Measurements from ENCODE around the gene MAGEF1. TPM values are rescaled to one million over a fixed set of nuclear protein-coding genes. Genes with fewer than 3 reads are reported as not detected.

The MAGEF1 gene
- total RNA-seq, 1 donor from 2014 or later = 26.2 TPM

- no peak for TF ChIP-seq CTCF (IDR thresholded peaks at IDR 0.05; ENCODE audit: insufficient read depth, low read depth, low read length)
- TF ChIP-seq EZH2 (IDR thresholded peaks at IDR 0.05; ENCODE audit: insufficient read depth, low read length) = no peak
- no peak overlapping the region for H3K4me2 ChIP-seq (ENCODE audit: low read length)
- H3K36me3 ChIP-seq (ENCODE audit: insufficient read depth, low read length) = no peaks in the 10 kb centered on the region
- H3K9me3 ChIP-seq (ENCODE audit: insufficient read depth, low read depth, low read length) = no peaks in the 10 kb centered on the region
- H3K79me2 ChIP-seq (ENCODE audit: insufficient read depth, low read length) = no peaks in the 10 kb centered on the region
- H3K9ac ChIP-seq (ENCODE audit: low read length) = no peak overlapping the region
- DNase-seq (ENCODE audit: low read depth) = peak; percentile 33
- Mint-ChIP-seq H3K4me1 (ENCODE audit: low read depth, unreplicated experiment) (peaks cover 19% of the 10 kb centered on the region), H3K27ac (ENCODE audit: unreplicated experiment) (no peak overlapping the region), H3K9me3 (ENCODE audit: unreplicated experiment) (peaks cover 1% of the 10 kb centered on the region), H3K27me3 (ENCODE audit: low read depth, unreplicated experiment) (peaks cover 13% of the 10 kb centered on the region), H3K36me3 (ENCODE audit: low read depth, unreplicated experiment) (no peaks in the 10 kb centered on the region), H3K4me3 (ENCODE audit: unreplicated experiment) (no peak overlapping the region)
- peaks cover 14% of the 10 kb centered on the region for H3K27me3 ChIP-seq (ENCODE audit: insufficient read depth, low read length)
- no peak overlapping the region for H3K4me3 ChIP-seq (ENCODE audit: insufficient read depth, low read depth, low read length)
- H4K20me1 ChIP-seq (ENCODE audit: insufficient read depth, low read length) = no peaks in the 10 kb centered on the region
- FAIRE-seq = no peak
- H3K27ac ChIP-seq (ENCODE audit: low read depth, low read length) = no peak overlapping the region
- H3K4me1 ChIP-seq (ENCODE audit: insufficient read depth, low read length) = peaks cover 9% of the 10 kb centered on the region
- no peak overlapping the region for H2AFZ ChIP-seq (ENCODE audit: low read depth, low read length)
Observed at GRCh38 chr3:184663756-184664155, 48.1 kb downstream of the MAGEF1 start.

- H3K9me3 ChIP-seq (ENCODE audit: insufficient read depth, low read depth, low read length) = no peaks in the 10 kb centered on the region
- Mint-ChIP-seq H3K36me3 (ENCODE audit: low read depth, unreplicated experiment) (no peaks in the 10 kb centered on the region), H3K4me1 (ENCODE audit: low read depth, unreplicated experiment) (peaks cover 22% of the 10 kb centered on the region), H3K27me3 (ENCODE audit: low read depth, unreplicated experiment) (peaks cover 13% of the 10 kb centered on the region), H3K9me3 (ENCODE audit: unreplicated experiment) (peaks cover 1% of the 10 kb centered on the region), H3K27ac (ENCODE audit: unreplicated experiment) (no peak overlapping the region), H3K4me3 (ENCODE audit: unreplicated experiment) (no peak overlapping the region)
- TF ChIP-seq EZH2 (IDR thresholded peaks at IDR 0.05; ENCODE audit: insufficient read depth, low read length) = no peak
- TF ChIP-seq CTCF (IDR thresholded peaks at IDR 0.05; ENCODE audit: insufficient read depth, low read depth, low read length) = no peak
- DNase-seq (ENCODE audit: low read depth) (no peak), FAIRE-seq (no peak)
- H3K4me1 ChIP-seq (ENCODE audit: insufficient read depth, low read length) = peaks cover 9% of the 10 kb centered on the region
- H4K20me1 ChIP-seq (ENCODE audit: insufficient read depth, low read length) = no peaks in the 10 kb centered on the region
- H3K4me3 ChIP-seq (ENCODE audit: insufficient read depth, low read depth, low read length) = no peak overlapping the region
- no peaks in the 10 kb centered on the region for H3K79me2 ChIP-seq (ENCODE audit: insufficient read depth, low read length)
- H2AFZ ChIP-seq (ENCODE audit: low read depth, low read length) = no peak overlapping the region
- H3K9ac ChIP-seq (ENCODE audit: low read length) = no peak overlapping the region
- no peaks in the 10 kb centered on the region for H3K36me3 ChIP-seq (ENCODE audit: insufficient read depth, low read length)
- H3K27ac ChIP-seq (ENCODE audit: low read depth, low read length) = no peak overlapping the region
- peaks cover 14% of the 10 kb centered on the region for H3K27me3 ChIP-seq (ENCODE audit: insufficient read depth, low read length)
- H3K4me2 ChIP-seq (ENCODE audit: low read length) = no peak overlapping the region
Observed at GRCh38 chr3:184663356-184663755, 48.5 kb downstream of the MAGEF1 start.

- Mint-ChIP-seq H3K9me3 (ENCODE audit: unreplicated experiment) (peaks cover 1% of the 10 kb centered on the region), H3K4me3 (ENCODE audit: unreplicated experiment) (no peak overlapping the region), H3K27ac (ENCODE audit: unreplicated experiment) (no peak overlapping the region), H3K36me3 (ENCODE audit: low read depth, unreplicated experiment) (no peaks in the 10 kb centered on the region), H3K4me1 (ENCODE audit: low read depth, unreplicated experiment) (peaks cover 28% of the 10 kb centered on the region), H3K27me3 (ENCODE audit: low read depth, unreplicated experiment) (peaks cover 13% of the 10 kb centered on the region)
- DNase-seq (ENCODE audit: low read depth) (peak; percentile 19), FAIRE-seq (no peak)
- H3K4me2 ChIP-seq (ENCODE audit: low read length) = no peak overlapping the region
- no peaks in the 10 kb centered on the region for H3K36me3 ChIP-seq (ENCODE audit: insufficient read depth, low read length)
- no peak overlapping the region for H3K9ac ChIP-seq (ENCODE audit: low read length)
- H3K4me1 ChIP-seq (ENCODE audit: insufficient read depth, low read length) = peaks cover 11% of the 10 kb centered on the region
- no peak overlapping the region for H3K27ac ChIP-seq (ENCODE audit: low read depth, low read length)
- no peaks in the 10 kb centered on the region for H3K79me2 ChIP-seq (ENCODE audit: insufficient read depth, low read length)
- no peak overlapping the region for H3K4me3 ChIP-seq (ENCODE audit: insufficient read depth, low read depth, low read length)
- H4K20me1 ChIP-seq (ENCODE audit: insufficient read depth, low read length) = no peaks in the 10 kb centered on the region
- H2AFZ ChIP-seq (ENCODE audit: low read depth, low read length) = no peak overlapping the region
- H3K9me3 ChIP-seq (ENCODE audit: insufficient read depth, low read depth, low read length) = no peaks in the 10 kb centered on the region
- peaks cover 11% of the 10 kb centered on the region for H3K27me3 ChIP-seq (ENCODE audit: insufficient read depth, low read length)
- TF ChIP-seq CTCF (IDR thresholded peaks at IDR 0.05; ENCODE audit: insufficient read depth, low read depth, low read length) (no peak), EZH2 (IDR thresholded peaks at IDR 0.05; ENCODE audit: insufficient read depth, low read length) (no peak)
Observed at GRCh38 chr3:184662187-184662586, 49.7 kb downstream of the MAGEF1 start.

Data from astrocyte (in vitro differentiated cells and primary cell).